ENCODE measurements around the gene MAX.

MAX gene, protein sequence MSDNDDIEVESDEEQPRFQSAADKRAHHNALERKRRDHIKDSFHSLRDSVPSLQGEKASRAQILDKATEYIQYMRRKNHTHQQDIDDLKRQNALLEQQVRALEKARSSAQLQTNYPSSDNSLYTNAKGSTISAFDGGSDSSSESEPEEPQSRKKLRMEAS

DNA sequence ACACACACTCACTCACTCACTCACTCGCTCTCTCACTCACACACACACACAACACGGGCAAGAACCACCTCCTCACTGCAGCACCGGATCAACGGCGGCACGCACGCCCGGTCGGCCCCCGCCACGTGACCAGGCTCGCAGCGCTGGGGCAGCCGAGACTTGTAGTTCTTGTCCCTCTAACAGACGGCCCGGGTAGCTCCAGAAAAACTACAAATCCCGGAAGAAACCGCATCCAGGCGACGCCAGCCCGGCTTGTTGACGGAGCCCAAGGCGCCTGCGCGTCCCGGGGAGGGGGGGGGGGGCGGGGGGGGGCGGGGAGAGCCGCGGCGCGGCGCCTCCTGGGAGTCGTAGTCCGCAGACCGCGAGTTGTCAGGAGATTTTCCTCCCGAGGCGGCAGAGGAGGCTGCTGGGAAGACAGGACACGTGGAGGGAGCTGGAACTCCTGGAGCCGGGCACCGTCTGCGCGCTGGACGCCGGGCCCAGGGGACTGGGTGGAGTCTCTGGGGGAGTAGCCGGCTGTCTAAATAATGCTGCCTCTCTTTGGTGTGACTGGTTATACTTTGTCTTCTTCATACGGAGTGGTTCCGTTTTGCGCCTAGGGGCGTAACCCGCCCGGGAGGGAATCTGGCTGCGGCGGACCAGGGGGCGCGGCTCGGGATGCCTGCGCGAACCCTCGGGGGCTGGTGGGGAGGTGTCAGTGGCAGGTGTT lies at the start of gene MAX:
Gene MAX (minus strand): TSS at position 77 of the 709 bp plus-strand sequence. CDS start 178 bp downstream, outside the sequence.
- DNase-seq = peak; percentile 99

DNA sequence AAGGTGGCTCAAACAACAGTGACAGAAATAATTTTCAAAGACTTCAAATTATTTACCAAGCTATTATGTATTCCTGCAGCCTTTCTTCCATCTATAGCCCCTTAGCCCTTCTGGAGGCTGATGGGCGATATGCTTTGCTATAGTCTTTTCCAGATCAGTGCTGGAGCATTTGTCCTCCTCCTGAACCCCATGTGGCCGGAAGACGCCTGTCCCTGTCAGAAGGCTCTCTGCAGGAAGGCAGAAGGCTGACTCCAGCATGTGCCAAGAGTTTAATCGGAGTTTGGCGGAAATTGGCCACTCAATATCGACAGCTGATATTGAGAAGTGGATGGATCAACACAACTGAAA lies 49.3 kb upstream of the MAX start:
- DNase-seq = no peak

DNA sequence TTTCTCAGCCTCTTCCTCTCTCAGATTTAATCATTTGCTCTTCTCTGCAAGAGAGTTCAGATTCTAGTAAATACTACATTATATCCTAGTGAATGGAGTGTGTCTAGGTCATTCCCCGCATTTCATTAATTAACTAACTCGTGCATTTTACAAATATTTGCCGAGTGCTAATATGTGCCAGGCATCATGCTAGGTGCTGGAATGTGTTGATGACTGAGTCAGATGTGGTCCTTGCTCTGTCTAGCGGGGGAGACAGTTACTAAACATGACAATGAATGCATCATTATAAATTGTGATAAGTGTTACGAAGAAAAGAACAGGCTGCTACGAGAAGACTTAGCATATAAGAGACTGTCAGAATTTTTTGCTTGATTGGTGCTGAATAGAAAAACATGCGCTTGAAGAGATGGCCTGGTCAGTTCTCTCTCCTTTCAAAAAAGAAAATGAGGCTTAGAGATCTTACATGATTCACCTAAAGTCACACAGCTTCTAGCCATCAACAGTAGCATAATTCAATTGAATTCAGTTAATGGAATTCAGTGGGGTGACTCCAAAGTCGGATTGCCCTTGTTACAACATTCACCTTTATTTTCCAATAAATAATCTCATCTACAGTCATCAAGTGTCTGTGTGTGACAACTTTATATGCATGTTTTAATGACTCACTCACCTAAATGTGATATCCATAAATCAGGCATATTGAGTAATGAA lies 48.7 kb upstream of the MAX start:
- DNase-seq = no peak

DNA sequence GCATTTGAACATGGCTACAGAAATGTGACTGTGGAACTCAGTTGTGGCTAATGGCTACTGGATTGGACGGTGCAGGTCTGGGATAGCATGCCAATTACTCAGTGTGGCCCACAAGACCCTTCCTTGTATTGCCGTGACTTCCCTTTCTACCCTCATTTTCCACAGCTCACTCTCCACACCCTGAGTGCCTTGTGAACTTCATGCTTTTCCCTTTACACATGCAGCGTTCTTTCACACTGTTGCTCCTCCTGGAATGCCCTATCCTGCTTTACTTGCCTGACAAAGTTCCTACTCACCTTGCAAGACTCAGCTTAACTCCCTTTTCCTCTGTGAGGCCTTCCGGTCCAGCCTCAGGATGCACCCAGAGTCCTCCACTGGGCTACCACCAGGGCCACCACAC lies 46.8 kb upstream of the MAX start:
- no peak for DNase-seq

DNA sequence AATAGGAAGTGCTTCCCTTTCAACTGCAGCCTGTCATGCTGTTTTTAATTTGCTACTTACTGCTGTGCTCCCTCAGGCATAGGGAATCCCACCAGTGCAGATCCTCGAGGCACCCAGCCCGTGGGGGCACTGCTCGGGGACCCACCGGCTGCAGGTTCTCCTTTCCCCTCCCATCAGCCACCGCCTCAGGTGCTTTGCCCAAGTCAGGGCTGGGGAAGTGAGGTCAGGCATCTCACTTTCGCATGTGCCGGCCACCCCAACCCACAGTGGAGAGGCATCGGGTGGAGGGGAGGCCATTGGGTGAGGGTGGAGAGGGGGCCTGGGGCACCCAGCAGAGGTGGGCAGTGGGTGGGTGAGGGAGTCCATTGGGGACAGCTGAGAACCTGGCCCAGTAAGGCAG lies 41.9 kb upstream of the MAX start:
- DNase-seq = no peak

DNA sequence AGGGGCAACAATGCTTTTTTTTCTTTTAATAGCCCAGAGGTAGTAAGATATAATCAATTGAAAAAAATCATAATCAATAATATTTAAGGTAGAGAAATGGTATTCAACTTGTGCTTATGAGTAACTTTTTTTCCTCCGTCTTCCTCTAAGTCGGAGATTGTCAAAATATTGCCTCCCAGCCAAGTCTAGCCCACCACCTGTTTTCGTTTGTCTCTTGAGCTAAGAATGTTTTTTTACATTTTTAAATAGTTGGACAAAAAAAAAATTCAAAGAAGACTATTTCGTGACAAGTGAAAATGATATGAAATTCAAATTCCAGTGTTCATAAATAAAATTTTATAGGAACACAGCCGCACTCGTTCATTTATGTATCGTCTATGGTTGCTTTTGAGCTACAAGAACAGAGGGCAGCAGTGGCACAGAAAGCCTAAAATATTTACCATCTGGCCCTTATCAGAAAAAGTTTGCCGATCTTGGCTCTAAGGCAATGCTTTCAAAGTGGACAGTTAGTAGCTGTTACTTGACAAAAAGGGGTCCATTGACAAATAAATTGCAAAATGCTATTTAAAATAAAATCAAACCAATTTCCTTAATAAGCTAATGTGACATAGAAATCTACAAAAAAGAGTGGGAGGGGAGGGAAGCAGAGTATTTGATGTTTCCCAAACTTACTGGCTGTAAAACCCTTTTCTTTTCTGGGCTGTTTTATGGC lies 40.8 kb upstream of the MAX start:
- no peak for DNase-seq

DNA sequence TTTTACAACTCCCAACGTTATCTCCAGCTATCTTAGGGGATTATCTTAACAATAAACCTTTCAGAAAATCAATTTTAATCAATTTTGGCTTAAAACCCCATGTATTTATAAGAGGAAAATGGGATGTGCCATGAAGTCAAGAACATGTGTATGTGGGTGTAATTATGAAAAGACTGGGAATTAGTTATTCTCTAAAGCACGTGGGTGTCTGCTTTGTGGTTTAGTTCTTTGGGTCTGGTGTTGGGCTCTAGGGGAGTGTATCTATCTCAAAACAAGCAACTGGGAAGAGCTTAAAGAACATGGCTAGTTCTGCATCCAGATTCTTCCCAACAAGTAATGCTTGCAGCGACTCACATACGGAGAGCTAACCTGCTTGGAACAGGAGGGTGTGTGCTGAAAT lies 40.1 kb upstream of the MAX start:
- no peak for DNase-seq

DNA sequence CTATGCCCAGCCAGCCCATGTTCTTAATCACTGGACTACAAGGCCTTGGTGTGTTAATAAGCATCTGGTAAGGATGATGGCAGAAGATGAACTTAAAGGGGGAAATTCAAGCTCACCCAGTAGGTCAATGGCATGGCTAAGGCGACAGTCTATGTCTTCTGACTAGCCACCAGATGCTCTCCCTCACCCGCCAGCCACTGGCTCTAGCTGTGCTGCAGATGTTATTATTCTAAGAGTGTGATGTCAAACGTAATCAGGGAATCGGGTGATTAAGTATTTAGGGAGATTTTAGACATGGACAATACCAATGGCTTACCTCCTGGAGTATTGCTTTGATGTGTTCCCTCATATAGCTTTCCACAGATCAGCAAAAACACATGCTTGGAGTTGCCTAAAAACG lies 39.2 kb upstream of the MAX start:
- DNase-seq = no peak

DNA sequence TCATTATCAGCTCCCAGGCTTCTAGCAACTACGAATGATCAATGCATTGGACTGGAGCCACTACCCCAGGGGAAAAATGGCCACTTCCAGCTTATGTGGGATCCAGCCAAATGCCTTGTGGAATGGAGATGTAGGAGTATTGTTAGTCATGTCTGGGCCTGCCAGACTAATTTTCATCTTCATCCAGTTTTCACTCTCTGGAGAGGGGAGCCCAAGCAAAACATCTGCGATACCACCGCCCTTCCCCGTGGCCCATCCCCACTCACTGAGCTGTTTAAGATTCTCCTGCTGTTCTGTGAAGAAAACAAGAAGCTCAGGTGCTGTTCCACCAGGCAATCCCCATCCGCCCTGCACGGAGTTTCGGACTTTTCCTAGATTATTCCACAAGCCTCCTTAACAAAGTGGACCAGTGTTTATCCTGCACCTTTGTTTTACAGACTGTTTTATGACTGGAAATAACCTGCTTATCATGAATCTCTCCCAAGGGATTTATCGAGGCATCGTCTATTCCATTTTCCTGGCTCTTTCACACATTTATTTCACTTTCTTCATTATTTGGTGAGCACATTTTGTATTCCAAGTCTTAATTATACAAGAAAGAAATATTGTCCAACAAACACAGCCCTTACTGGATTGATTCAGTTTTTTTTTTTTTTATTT lies 35.5 kb upstream of the MAX start:
- DNase-seq = no peak

DNA sequence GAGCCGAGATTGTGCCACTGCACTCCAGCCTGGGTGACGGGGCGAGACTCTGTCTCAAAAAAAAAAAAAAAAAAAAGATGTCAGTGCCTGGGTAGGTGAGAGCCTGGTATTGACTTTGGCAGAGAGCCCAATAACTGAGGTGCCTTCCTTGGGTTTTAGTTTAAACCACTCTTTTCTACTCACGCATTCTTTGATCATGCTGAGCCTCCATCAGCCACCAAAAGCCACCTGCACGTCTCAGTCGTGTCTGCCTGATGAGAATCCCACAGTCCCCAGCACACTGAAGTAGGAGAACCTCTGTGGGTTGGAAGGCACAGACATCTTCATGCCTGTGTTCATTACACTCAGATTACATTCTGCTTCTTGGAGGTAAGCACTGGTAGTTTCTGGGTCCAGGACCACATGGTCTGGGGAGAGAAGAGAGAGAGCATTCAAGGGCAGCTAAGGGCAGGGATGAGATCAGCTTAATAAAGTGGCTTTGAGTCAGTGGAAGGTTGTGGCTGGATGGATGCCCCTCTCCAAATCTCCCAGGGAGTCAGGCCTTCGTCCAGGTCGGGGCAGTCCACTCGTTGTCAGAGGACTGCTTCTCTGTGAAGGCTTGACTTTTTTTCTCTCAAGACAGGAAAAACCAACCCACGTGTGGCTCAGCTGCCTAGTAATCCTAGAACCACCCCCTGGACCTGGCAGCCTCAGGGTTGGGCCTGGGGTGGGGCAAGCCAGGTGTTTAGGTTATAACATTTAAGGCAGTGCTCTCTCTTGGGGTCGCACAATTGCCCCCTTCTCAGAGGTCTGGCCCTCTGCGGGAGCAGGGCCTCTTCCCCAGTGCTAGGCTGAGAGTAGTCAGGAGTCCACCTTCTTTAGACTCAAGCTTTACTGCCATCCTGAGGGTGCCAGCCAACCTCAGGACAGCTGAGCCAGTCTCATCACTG lies 32.6 kb upstream of the MAX start:
- DNase-seq = no peak

DNA sequence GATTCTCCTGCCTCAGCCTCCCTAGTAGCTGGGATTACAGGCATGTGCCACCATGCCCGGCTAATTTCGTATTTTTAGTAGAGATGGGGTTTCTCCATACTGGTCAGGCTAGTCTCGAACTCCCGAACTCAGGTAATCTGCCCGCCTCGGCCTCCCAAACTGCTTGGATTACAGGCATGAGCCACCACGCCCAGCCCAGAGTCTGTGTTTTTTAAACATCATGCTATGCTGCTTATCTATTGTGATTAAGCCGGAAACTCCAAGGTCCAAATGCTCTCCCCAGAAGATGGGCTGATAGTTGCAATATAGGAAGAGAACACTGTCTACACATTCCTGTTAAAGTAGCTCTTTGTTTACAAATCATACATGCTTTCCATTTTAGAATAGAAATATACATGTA lies 30.5 kb upstream of the MAX start:
- no peak for DNase-seq

DNA sequence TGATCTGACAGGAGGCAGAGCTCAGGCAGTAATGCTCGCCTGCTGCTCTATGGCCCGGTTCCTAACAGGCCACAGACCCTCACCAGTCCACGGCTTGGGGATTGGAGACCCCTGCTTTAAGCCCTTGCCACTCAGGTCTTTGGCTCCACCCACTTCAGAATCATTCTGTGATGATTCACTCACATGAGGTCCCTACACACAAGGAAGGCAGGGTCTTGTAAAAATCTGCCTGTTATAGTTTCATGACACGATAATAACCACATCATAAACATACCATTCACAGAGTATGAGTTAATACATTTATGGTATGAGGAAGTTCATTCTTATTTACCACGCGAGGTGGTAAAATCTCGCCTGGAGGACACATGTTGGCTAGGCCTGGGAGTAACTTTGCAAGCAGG lies 29.0 kb upstream of the MAX start:
- no peak for DNase-seq

DNA sequence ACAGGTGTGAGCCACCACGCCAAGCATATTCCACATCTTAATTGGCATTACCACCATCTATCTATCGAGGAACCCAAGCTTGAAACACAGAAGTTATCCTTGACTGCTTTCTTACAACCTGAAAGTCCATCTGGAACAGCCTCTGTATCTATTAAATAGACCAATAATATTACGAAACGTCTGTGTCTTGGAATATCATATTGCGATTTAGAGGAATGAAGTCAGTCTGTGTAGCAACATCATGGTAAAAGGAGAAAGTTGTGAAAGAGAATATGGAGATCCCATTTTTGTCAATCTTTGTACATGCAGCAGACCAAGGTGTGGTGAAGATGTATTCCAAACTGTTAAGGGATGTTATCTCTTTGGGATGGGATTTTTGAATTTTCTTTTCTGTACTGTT lies 25.8 kb upstream of the MAX start:
- DNase-seq = no peak

DNA sequence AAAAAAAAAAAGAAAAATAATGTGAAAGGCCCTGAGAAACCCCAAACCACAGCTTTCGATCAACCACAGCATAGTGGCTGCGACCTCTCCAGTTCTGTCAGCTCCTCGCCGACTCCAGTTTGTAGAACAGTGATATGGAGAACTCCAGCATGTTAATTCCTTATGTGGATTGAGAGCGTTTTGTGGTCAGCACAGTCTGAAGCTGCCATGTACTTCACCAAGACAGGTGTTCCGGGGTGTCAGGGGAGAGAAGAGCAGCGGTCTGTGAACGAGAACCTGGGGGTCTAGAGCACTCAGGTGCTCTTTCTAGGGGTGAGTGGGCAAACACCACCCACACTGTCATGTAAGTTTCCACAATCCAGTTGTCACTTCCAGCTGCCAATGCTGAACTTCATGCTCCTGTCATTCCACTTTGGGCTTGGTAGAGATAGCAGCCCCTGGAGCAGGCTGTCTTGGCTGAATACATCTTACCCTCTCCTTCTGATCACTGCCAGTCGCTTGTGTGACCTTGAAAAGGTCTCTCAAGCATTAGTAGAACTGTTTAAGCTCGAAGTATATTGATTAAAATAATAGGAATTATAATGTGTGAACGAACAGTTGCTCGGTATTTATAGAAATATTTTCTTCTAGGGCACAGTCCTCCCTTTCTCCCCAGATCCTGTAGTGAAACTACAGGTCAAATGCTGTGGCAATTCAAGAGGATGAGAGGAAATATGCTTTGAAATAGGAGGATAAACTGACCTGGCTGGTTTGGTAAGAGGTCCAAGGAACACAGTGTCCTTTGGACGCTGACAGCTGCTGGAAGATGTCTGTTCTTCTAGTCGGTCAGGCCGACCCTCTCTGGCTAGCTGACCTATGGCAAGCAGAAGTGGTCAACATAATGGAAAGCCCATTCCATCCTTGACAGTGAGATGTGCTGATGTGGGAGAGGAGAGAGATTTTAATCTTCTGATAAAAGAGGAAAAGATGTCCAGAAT lies 15.7 kb upstream of the MAX start:
- no peak for DNase-seq

DNA sequence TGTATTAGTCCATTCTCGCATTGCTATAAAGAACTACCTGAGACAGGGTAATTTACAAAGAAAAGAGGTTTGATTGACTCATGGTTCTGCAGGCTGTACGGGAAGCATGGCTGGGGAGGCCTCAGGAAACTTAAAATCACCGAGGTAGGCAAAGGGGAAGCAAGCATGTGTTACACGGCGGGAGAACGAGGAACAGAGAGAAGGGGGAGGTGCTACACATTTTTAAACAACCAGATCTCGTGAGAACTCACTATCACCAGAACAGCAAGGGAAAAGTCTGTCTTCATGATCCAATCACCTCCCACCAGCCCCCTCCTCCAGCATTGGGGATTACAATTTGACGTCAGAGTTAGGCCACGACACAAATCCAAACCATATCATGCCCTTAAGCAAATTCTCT lies 13.3 kb upstream of the MAX start:
- no peak for DNase-seq

DNA sequence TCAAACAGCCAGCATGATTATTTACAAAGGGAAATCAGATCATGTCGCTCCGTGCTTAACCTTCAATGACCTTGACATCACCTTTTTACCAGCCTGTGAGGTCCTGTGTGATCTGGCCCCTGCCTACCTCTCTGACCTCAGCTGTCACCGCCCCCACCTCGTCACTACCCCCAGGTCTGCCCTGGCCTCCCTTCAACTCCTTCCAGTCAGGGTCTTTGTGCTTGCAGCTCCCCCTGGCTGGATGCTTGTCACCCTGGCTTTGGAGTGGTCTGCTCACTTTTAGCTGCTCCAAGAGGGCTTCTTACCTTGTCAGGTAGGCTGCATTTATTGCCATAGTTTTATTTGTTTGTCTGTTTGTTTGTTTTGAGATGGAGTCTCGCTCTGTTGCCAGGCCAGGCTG lies 8.2 kb upstream of the MAX start:
- no peak for DNase-seq

DNA sequence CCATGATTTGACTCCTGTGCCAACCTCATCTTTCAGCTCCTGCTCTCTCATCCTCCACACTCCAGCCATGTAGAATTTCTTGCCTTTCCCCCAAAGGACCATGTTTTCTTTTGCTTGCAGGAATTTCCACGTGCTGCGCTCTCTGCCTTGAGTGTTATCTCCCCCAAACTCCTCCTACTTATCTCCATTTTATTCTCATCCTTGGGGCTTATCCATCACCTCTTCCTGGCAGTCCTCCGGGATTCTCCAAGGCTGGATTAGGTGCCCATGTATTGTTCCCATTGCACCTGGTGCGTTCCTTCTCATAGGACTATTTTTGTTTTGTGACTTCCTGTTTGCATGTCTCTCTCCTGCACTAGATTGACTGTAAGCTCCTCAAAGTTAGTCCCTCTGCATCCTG lies 7.0 kb upstream of the MAX start:
- DNase-seq = no peak

DNA sequence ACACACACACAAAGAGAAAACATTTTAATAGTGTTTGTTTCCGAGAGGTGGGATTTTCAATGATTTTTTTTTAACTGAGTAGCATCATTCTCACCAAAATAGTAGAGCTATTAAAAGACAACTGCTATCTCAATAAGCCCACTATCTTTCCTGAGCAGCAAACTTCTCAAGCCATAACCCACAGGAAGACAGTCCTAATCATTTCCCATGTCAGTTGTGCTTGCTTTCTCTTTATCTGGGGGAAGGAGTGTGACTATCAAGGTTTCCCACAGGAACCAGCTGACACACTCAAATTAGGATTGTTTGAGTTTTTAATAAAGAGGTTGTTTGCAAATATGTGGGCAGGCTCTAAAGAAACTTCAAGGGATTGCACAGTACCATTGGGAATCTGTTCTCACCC lies 4.9 kb upstream of the MAX start:
- no peak for DNase-seq

DNA sequence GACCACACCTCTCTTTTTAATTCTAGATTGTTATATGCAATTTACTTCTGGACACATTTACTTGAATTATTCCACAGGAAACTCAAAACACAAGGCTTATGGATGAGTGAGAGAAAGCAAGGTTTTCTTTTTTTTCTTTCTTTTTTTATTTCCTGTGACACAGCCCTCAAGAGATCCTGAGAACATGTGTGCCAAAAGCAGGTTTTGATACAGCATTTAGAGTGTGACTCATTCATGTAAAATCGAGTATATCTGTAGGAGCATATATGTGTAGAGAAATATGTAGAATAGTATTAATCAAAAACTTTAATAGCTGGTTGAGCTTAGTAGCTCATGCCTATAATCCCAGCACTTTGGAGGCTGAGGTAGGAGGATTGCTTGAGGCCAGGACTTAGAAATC lies 4.4 kb upstream of the MAX start:
- no peak for DNase-seq

DNA sequence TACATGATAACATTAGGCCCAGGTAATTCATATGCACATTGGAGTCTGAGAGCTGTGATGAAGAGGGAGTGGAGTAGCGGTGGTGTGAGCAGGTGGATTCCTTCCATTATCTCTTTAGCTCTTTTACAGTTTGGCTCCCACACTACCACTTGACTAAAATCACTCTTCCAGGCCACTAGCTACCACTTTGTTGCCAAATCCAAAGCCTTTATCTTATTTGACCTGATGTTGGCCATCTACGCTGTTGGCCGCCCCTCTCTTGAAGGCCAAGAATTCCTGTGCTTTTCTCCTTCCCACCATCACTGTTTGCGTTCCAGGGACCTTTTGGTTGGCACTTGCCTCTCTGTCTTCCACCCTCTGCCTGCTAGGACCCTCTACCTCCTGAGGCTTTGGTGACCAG lies 4.0 kb upstream of the MAX start:
- DNase-seq = no peak

DNA sequence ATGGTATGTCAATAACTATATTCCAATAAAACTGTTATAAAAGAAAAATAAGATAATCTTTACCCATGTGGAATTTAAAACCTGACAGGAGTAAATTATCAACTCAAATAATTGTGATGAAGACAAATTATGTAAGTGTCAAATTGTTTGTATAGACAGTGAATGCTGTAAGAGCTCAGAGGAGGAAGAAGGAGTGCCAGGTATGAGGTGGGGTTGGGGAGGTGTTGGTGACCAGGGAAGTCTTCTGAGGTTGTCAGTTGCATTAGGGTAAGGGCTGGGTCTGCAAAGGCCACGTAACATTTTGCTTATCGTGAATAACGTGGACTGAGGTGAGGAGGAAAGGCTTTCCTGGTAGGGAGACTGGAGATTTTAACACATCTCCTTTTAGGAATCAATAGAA lies 2.5 kb upstream of the MAX start:
- DNase-seq = no peak

All from NCI-H524 treated with DMSO at 0.1 percent for 48 hours (cell line).